Spinal cord (tissue), 10 donors: ENCODE data around the gene SIGLEC6. TPM values are rescaled to one million over a fixed set of nuclear protein-coding genes. Genes with fewer than 3 reads are reported as not detected.
A peak's percentile ranks its signal among the peaks of the same experiment; 100 is the strongest.

ENCODE experiments used
- DNase-seq, 6 donors: peaks; one replicate each; pipeline versions ENCODE4 v3.0.0 to v3.0.0-alpha.2; 2013 to 2015; ENCODE audit warnings: low spot score in 6 of 6, low read depth in 4 of 6
- H3K27ac ChIP-seq: one replicate; pipeline ENCODE4 v1.5.1; 2013; ENCODE audit warnings: low read depth, low read length, control low read depth
- H3K27me3 ChIP-seq: one replicate; pipeline ENCODE4 v1.6.1; 2013; ENCODE audit warnings: low read length; ENCODE audit not compliant: control insufficient read depth, insufficient read depth
- H3K36me3 ChIP-seq: one replicate; pipeline ENCODE4 v1.6.1; 2013; ENCODE audit warnings: low read length; ENCODE audit not compliant: control insufficient read depth, insufficient read depth
- H3K4me1 ChIP-seq: one replicate; pipeline ENCODE4 v1.6.1; 2013; ENCODE audit warnings: low read length; ENCODE audit not compliant: control insufficient read depth, insufficient read depth
- H3K4me3 ChIP-seq: one replicate; pipeline ENCODE4 v1.5.1; 2013; ENCODE audit warnings: low read depth, low read length, control low read depth
- H3K9me3 ChIP-seq: one replicate; pipeline ENCODE4 v1.6.1; 2013; ENCODE audit warnings: low read length; ENCODE audit not compliant: control insufficient read depth, insufficient read depth
- WGBS: methylation state at CpG from one replicate; pipeline ENCODE4 v1.1.5; 2013; ENCODE audit warnings: missing lambda C conversion rate; ENCODE audit not compliant: insufficient coverage; 5-methylcytosine and 5-hydroxymethylcytosine counted together
- long read RNA-seq, 4 donors: transcript quantifications; one replicate each; lab custom pipeline, GENCODE V29; 2026
- polyA plus RNA-seq, 2 donors: library from polyadenylated mRNA; unstranded; fragments of 120-200 nt; gene quantifications; one replicate each; pipeline ENCODE4 v1.2.1, GENCODE V29; 2013; ENCODE audit not compliant: insufficient read length in 2 of 2
- total RNA-seq, 2 donors: library from RNA; depleted of rRNA in 1 of 2; stranded (reverse); fragments of 120-200 nt in 1 of 2; fragments of >200 nt in 1 of 2; gene quantifications; one replicate each; pipeline versions ENCODE4 v1.2.3 to v1.2.4, GENCODE V29; 2013 to 2014
- donor health status: healthy.

The SIGLEC6 gene
- total RNA-seq (under 1 TPM in 1 of 2 donors, not detected in 1; 0.11 TPM), polyA plus RNA-seq (not detected)
- long read RNA-seq, donor 1 = 0 reads
- long read RNA-seq, donor 2 = 0 reads
- long read RNA-seq, donor 3 = 0 reads
- long read RNA-seq, donor 4 = 0 reads

DNA sequence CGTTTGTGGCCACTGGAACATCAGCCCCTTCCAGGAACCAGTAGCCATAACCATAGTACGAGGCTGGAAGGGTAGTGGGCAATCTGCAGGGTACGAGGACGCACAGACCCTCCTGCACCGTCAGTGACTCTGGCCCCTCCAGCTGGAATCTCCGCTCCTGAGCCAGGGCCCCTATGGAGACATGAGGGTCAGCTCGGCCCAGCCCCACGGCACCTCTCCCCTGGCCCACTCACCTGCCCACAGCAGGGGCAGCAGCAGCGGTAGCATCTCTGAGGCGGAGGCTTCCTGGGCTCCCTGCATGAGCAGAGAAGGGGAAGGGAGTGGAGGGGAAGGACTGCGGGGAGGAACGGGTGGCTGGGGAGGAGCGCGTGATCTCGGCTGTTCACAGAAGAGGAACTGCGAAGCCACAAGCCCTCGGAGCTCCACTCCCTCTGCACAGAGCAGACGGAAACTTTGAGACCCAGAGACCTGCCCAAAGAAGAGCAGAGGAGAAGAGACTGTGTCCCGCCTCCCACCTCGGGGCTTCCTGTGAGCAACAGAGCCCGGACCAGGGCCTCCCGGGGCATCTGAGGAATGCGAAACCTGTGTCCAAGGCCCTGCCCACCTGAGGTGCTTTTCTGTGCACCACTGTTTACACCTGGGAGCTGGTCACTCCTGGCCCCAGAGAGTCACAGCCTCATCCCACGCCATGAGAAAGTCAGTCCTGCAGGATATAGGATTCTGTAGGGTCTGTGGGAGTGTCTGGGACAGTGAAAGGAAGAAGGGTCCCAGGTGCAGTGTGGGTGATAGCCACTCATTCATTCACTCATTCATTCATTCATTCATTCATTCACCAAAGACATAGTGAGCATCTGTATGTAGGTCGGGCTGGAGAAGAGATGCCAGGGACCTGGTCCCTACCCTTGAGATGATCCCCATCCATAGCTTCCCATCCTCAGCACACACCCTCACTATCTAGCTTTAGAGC is at the start of gene SIGLEC6:
Gene SIGLEC6, minus strand, starts transcription at position 322 of the 967 bp plus-strand sequence. Its CDS starts 22 bp downstream, at position 300.
- no peak within 1 kb of the TSS for H3K27ac ChIP-seq
- no peaks in the 10 kb centered on the region for H3K4me1 ChIP-seq
- 26% methylated on average over 22 of the region's 25 CpGs for WGBS
- no peak within 1 kb of the TSS for H3K4me3 ChIP-seq
- H3K36me3 ChIP-seq = no peaks in the 10 kb centered on the region
- DNase-seq = peak in 1 of 6 donors; percentile 13
- H3K9me3 ChIP-seq = no peaks in the 10 kb centered on the region
- peaks cover 23% of the 10 kb centered on the region for H3K27me3 ChIP-seq

DNA sequence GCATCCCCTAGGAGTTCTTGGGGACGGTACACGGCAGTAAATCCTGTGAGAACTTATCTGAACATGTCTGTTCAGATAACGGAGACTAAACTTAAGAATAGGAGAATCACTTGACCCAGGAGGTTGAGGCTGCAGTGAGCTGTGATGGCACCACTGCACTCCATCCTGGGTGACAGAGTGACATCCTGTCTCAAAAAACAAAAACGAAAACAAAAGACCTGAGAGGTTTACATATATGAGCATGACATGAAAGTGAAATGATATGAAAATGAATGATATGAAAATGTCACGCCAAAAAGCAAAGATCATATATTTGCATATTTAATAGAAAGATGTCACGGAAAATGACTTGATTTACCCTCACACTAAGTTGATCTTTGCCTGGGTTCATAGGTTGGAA is 45.4 kb upstream of the SIGLEC6 start:
- no peaks in the 10 kb centered on the region for H3K9me3 ChIP-seq
- no peak for DNase-seq
- H3K4me1 ChIP-seq = peaks cover 5% of the 10 kb centered on the region
- no peak overlapping the region for H3K4me3 ChIP-seq
- WGBS = 100% methylated on average over 1 of the region's 6 CpGs
- no peaks in the 10 kb centered on the region for H3K27me3 ChIP-seq
- peaks cover 44% of the 10 kb centered on the region for H3K36me3 ChIP-seq
- H3K27ac ChIP-seq = no peak overlapping the region

DNA sequence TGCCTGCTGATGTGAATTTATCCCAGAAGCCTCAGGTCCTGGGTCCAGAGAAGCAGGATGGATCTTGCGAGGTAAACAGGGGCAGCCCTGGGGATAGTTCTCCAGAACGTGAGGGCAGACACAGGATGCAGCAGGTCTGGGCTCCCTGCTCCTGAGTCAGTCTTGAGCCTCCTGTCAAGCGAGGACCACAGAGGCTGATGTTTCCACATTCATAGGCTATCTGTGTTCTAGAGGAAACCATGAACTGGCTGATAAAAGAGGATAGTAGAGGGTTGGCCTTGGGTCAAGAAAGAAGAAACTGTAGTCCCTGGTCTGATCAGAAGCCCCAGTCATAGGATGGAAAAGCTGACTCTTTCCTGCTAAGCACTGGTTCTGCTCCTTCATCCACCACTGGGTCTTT is 41.9 kb upstream of the SIGLEC6 start:
- H3K9me3 ChIP-seq = no peaks in the 10 kb centered on the region
- no peak for DNase-seq
- peaks cover 2% of the 10 kb centered on the region for H3K27me3 ChIP-seq
- H3K4me3 ChIP-seq = no peak overlapping the region
- H3K36me3 ChIP-seq = peaks cover 31% of the 10 kb centered on the region
- 100% methylated on average over 3 of the region's 3 CpGs for WGBS
- H3K4me1 ChIP-seq = peaks cover 5% of the 10 kb centered on the region
- H3K27ac ChIP-seq = no peak overlapping the region

DNA sequence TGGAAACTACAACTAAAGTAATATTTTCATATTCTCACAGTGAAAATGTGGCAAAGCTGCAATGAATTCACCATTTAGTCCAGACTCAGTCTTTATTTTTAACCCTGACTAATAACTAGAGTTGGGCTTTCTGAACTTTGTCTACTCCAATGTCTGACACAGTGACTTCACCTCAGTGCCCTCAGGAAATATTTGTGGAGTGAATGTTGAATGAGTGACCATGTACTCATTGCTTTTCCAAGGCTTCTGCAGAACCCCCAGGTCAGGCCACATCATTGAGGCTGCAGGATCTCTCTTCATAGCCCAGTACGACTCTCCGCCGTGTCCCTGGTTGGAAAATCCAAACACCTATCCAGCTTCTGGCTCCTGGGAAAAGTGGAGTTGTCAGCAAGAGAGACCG is 41.4 kb upstream of the SIGLEC6 start:
- H3K36me3 ChIP-seq = peaks cover 27% of the 10 kb centered on the region
- no peak overlapping the region for H3K27ac ChIP-seq
- no peaks in the 10 kb centered on the region for H3K9me3 ChIP-seq
- DNase-seq = no peak
- H3K27me3 ChIP-seq = peaks cover 2% of the 10 kb centered on the region
- peaks cover 5% of the 10 kb centered on the region for H3K4me1 ChIP-seq
- 86% methylated on average over 1 of the region's 4 CpGs for whole genome bisulfite sequencing
- H3K4me3 ChIP-seq = no peak overlapping the region

DNA sequence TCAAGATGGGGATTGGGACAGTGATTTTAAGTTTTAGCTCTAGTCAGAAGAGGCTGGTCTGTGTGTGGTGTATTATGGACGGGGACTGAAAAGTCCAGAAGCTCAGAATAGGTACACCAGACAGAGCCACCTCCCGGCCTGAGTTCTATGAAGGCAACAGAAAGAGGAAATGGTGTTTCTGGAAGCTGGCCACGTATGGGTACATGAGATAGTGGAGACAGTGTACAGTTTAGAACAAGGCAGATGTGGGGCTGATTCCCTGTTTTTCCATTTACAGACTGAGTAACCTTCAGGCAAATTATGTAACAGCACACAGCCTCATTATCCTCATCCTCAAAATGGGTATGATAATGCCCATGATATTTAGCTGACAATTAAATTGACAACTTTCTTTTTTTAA is 40.9 kb upstream of the SIGLEC6 start:
- Histone ChIP-seq H3K9me3 (no peaks in the 10 kb centered on the region), H3K4me3 (no peak overlapping the region), H3K4me1 (peaks cover 5% of the 10 kb centered on the region), H3K27me3 (peaks cover 2% of the 10 kb centered on the region), H3K36me3 (peaks cover 25% of the 10 kb centered on the region), H3K27ac (no peak overlapping the region)
- 81% methylated on average over 2 of the region's 3 CpGs for WGBS
- no peak for DNase-seq

DNA sequence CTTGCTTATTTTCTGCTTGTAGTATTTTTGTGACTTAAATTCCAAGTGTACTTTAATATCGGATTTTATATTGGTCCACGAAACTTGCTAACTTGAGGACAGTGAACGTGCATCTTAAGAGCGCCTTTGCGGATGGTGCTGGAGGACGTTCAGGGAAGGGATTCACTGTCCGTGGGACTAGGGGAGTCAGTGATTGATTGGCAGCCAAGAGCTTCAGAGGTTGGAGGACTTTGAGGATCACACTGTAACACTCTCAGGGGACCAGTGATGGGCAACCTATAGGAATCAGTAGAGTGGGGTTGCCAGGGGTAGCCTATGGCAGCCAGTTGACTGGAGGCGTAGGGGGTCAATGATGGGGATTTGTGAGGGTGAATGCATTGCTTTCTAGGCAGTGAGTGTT is 40.1 kb upstream of the SIGLEC6 start:
- Histone ChIP-seq H3K27ac (no peak overlapping the region), H3K4me3 (peak overlapping the region; percentile 64), H3K36me3 (peaks cover 23% of the 10 kb centered on the region), H3K27me3 (peaks cover 2% of the 10 kb centered on the region), H3K4me1 (peaks cover 5% of the 10 kb centered on the region), H3K9me3 (no peaks in the 10 kb centered on the region)
- DNase-seq = no peak
- 4% methylated on average over 8 of the region's 8 CpGs for WGBS

DNA sequence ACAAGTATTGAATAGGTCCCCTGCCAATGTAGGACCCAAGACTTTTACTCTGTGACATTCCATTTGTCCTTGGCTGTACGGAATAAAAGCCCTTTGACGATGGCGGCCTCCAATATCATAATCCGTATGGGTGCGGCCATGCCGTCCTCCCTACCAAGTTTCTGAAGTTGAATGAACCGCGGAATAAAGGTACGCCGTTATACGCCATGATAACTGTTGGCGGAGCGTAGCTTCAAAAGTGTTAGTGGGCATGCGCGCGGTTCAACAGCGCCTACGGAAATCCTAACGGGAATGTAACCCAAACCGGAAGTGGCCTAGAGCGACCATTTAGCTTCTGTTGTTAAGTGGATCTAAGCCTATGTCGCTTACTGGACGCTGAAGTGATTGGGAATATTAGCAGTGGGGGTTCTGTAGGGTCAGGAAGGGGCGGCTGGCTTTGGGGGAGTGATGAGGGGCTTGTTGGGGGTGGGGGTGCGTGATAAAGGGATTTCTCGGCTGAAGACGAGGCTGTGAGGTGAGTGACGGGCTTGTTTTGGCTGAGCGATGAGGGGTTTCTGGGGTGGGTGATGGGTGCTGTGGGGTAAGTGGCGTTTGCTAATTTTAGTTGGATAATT is 39.6 kb upstream of the SIGLEC6 start, which contains the start of gene ZNF175:
Gene ZNF175, plus strand, starts transcription at position 322 of the 614 bp plus-strand sequence. CDS start 2,047 bp downstream, outside the sequence.
- Histone ChIP-seq H3K36me3 (peaks cover 18% of the 10 kb centered on the region), H3K27me3 (peaks cover 7% of the 10 kb centered on the region), H3K4me1 (peaks cover 5% of the 10 kb centered on the region), H3K4me3 (peak within 1 kb of the TSS; percentile 64), H3K27ac (no peak within 1 kb of the TSS), H3K9me3 (no peaks in the 10 kb centered on the region)
- 0% methylated on average over 26 of the region's 30 CpGs for WGBS
- peak; percentile 96 to 100 (median 98) for DNase-seq

DNA sequence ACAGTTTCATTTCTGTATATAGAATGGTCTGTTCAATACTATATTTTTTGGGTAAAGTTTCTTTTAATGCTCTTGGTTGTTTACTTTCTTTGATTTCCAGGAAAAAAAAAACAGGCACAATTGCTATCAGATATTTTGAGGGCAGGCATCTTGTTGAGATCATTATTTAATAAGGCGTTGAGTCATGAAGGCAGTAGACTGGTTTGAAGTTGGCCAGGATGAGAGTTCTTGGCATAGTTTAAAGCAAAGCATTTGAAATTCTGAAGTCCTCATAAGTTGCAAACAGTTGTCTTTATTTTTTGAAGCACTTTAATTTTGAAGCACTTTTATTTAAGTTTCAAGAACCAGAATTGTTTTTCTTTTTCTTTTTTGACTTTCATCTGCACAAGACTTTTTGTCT is 37.0 kb upstream of the SIGLEC6 start:
- H3K9me3 ChIP-seq = no peaks in the 10 kb centered on the region
- H3K4me3 ChIP-seq = no peak overlapping the region
- peaks cover 5% of the 10 kb centered on the region for H3K36me3 ChIP-seq
- H3K27ac ChIP-seq = no peak overlapping the region
- H3K27me3 ChIP-seq = peaks cover 27% of the 10 kb centered on the region
- DNase-seq = no peak
- H3K4me1 ChIP-seq = peaks cover 5% of the 10 kb centered on the region
- 100% methylated on average over 1 of the region's 1 CpG for WGBS

DNA sequence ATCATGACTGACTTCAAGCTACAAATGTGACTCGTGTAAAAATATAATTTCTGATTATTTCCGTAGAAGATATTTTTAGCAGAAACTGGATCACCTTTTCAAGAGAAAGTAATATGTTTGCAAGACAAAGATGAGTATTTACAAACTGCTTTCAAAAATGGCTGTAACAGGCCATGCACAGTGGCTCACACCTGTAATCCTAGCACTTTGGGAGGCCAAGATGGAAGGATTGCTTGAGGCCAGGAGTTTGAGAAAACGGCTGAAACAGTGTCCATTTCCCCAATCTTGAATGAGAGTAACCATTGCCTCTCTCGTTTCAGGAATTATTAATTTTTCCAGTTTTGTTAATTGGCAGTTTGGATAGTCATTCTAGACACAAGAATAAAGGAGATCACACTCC is 36.1 kb upstream of the SIGLEC6 start:
- no CpG with 5 or more reads among the region's 4 CpGs for WGBS
- DNase-seq = no peak
- Histone ChIP-seq H3K27ac (no peak overlapping the region), H3K4me1 (peaks cover 5% of the 10 kb centered on the region), H3K4me3 (no peak overlapping the region), H3K27me3 (peaks cover 27% of the 10 kb centered on the region), H3K9me3 (no peaks in the 10 kb centered on the region), H3K36me3 (no peaks in the 10 kb centered on the region)
